SJSA1 (cell line): ENCODE results near the gene MIER2. TPM values are rescaled to one million over a fixed set of nuclear protein-coding genes. Genes with fewer than 3 reads are reported as not detected.

Source experiments
- DNase-seq, 2 experiments: peaks; one replicate each; pipeline ENCODE4 v3.0.0-alpha.2; 2015 to 2020; ENCODE audit warnings: low spot score in 2 of 2, low read depth in 1 of 2
- H3K27ac ChIP-seq: fragments of 250-450 bp; sonication (Bioruptor Pico); 2 replicates; pipeline ENCODE4 v1.5.1; 2020; ENCODE audit warnings: mild to moderate bottlenecking, moderate library complexity
- H3K27me3 ChIP-seq: fragments of 250-450 bp; sonication (Bioruptor Pico); replicated peaks from 2 replicates; pipeline ENCODE4 v1.5.1; 2020; ENCODE audit warnings: mild to moderate bottlenecking, moderate library complexity
- H3K36me3 ChIP-seq: fragments of 250-450 bp; sonication (Bioruptor Pico); 2 replicates; pipeline ENCODE4 v1.5.1; 2020; ENCODE audit warnings: mild to moderate bottlenecking
- H3K4me1 ChIP-seq: fragments of 250-450 bp; sonication (Bioruptor Pico); replicated peaks from 2 replicates; pipeline ENCODE4 v1.6.1; 2021; ENCODE audit warnings: mild to moderate bottlenecking
- H3K4me3 ChIP-seq: fragments of 250-450 bp; sonication (Bioruptor Pico); 2 replicates; pipeline ENCODE4 v1.5.1; 2020; ENCODE audit warnings: mild to moderate bottlenecking
- H3K9me3 ChIP-seq: fragments of 250-450 bp; sonication (Bioruptor Pico); replicated peaks from 2 replicates; pipeline ENCODE4 v1.5.1; 2020; ENCODE audit warnings: mild to moderate bottlenecking
- total RNA-seq: library from RNA; depleted of rRNA; stranded (reverse); fragments of >200 nt; shearing (Covaris generic); gene quantifications from 2 replicates; pipeline ENCODE4 v1.2.3, GENCODE V29; 2014

MIER2 gene
- total RNA-seq, 1 experiment from 2014 or later, result 19.9 TPM

GRCh38 chr19:293436-294110 is 51.0 kb downstream of the MIER2 start:
- H3K4me3 ChIP-seq, result no peak overlapping the region
- no peaks in the 10 kb centered on the region for H3K36me3 ChIP-seq
- DNase-seq, result no peak
- H3K27me3 ChIP-seq, result peaks cover 29% of the 10 kb centered on the region
- H3K9me3 ChIP-seq, result 0 out of 2 replicates have a peak, but pooled peaks cover 5% of the 10 kb centered on the region
- peaks cover 12% of the 10 kb centered on the region for H3K4me1 ChIP-seq
- H3K27ac ChIP-seq, result no peak overlapping the region

GRCh38 chr19:292951-293350 is 51.6 kb downstream of the MIER2 start:
- DNase-seq, result no peak
- 0 out of 2 replicates have a peak, but pooled peaks cover 5% of the 10 kb centered on the region for H3K9me3 ChIP-seq
- peaks cover 12% of the 10 kb centered on the region for H3K4me1 ChIP-seq
- no peak overlapping the region for H3K4me3 ChIP-seq
- H3K27ac ChIP-seq, result no peak overlapping the region
- peaks cover 29% of the 10 kb centered on the region for H3K27me3 ChIP-seq
- no peaks in the 10 kb centered on the region for H3K36me3 ChIP-seq

- H3K27ac ChIP-seq, result no peak overlapping the region
- H3K9me3 ChIP-seq, result 0 out of 2 replicates have a peak, but pooled peaks cover 5% of the 10 kb centered on the region
- DNase-seq, result no peak
- peaks cover 12% of the 10 kb centered on the region for H3K4me1 ChIP-seq
- H3K4me3 ChIP-seq, result no peak overlapping the region
- no peaks in the 10 kb centered on the region for H3K36me3 ChIP-seq
- peaks cover 29% of the 10 kb centered on the region for H3K27me3 ChIP-seq
These were observed 52.2 kb downstream of the MIER2 start for GRCh38 chr19:292281-292884.

GRCh38 chr19:291561-292280 is 52.9 kb downstream of the MIER2 start:
- Histone ChIP-seq H3K36me3 (no peaks in the 10 kb centered on the region), H3K27ac (no peak overlapping the region), H3K4me3 (no peak overlapping the region), H3K9me3 (0 out of 2 replicates have a peak, but pooled peaks cover 5% of the 10 kb centered on the region), H3K27me3 (peaks cover 29% of the 10 kb centered on the region), H3K4me1 (peaks cover 12% of the 10 kb centered on the region)
- DNase-seq, result no peak

GRCh38 chr19:291006-291521 is 53.5 kb downstream of the MIER2 start, which contains the start of gene PLPP2:
TSS of gene PLPP2 (minus strand) at chr19:291403. CDS start at chr19:291336, 67 bp downstream.
- Histone ChIP-seq H3K9me3 (0 out of 2 replicates have a peak, but pooled peaks cover 5% of the 10 kb centered on the region), H3K27me3 (peaks cover 29% of the 10 kb centered on the region), H3K4me3 (peak within 1 kb of the TSS; percentile 44), H3K4me1 (peaks cover 12% of the 10 kb centered on the region), H3K27ac (peak within 1 kb of the TSS; percentile 15; the same call in 1 of the 2 replicates), H3K36me3 (no peaks in the 10 kb centered on the region)
- DNase-seq, result no peak

- peak in 1 of 2 experiments; percentile 41 for DNase-seq
- H3K27ac ChIP-seq, result peak overlapping the region; percentile 15; the same call in 1 of the 2 replicates
- no peaks in the 10 kb centered on the region for H3K36me3 ChIP-seq
- H3K4me3 ChIP-seq, result peak overlapping the region; percentile 44
- H3K27me3 ChIP-seq, result peaks cover 29% of the 10 kb centered on the region
- H3K9me3 ChIP-seq, result 0 out of 2 replicates have a peak, but pooled peaks cover 5% of the 10 kb centered on the region
- peaks cover 12% of the 10 kb centered on the region for H3K4me1 ChIP-seq
These were observed 54.1 kb downstream of the MIER2 start for GRCh38 chr19:290372-291005.

GRCh38 chr19:289651-290371 is 54.8 kb downstream of the MIER2 start:
- peak in 1 of 2 experiments; percentile 21 for DNase-seq
- no peak overlapping the region for H3K27ac ChIP-seq
- peaks cover 12% of the 10 kb centered on the region for H3K4me1 ChIP-seq
- H3K27me3 ChIP-seq, result peaks cover 29% of the 10 kb centered on the region
- H3K9me3 ChIP-seq, result 0 out of 2 replicates have a peak, but pooled peaks cover 5% of the 10 kb centered on the region
- no peak overlapping the region for H3K4me3 ChIP-seq
- H3K36me3 ChIP-seq, result no peaks in the 10 kb centered on the region

GRCh38 chr19:288911-289310 is 55.7 kb downstream of the MIER2 start:
- Histone ChIP-seq H3K9me3 (0 out of 2 replicates have a peak, but pooled peaks cover 5% of the 10 kb centered on the region), H3K4me1 (peaks cover 12% of the 10 kb centered on the region), H3K27ac (no peak overlapping the region), H3K4me3 (no peak overlapping the region), H3K36me3 (no peaks in the 10 kb centered on the region), H3K27me3 (peaks cover 24% of the 10 kb centered on the region)
- no peak for DNase-seq

GRCh38 chr19:287381-287871 is 57.2 kb downstream of the MIER2 start:
- no peak for DNase-seq
- Histone ChIP-seq H3K36me3 (no peaks in the 10 kb centered on the region), H3K27me3 (peaks cover 21% of the 10 kb centered on the region), H3K4me1 (peaks cover 12% of the 10 kb centered on the region), H3K9me3 (0 out of 2 replicates have a peak, but pooled peaks cover 5% of the 10 kb centered on the region), H3K27ac (no peak overlapping the region), H3K4me3 (no peak overlapping the region)

- no peak overlapping the region for H3K27ac ChIP-seq
- no peaks in the 10 kb centered on the region for H3K4me1 ChIP-seq
- H3K27me3 ChIP-seq, result no peaks in the 10 kb centered on the region
- no peaks in the 10 kb centered on the region for H3K9me3 ChIP-seq
- H3K36me3 ChIP-seq, result no peaks in the 10 kb centered on the region
- DNase-seq, result no peak
- no peak overlapping the region for H3K4me3 ChIP-seq
These were observed 61.2 kb downstream of the MIER2 start for GRCh38 chr19:283395-283794.

GRCh38 chr19:282501-282900 is 62.1 kb downstream of the MIER2 start:
- no peaks in the 10 kb centered on the region for H3K4me1 ChIP-seq
- DNase-seq, result no peak
- no peak overlapping the region for H3K27ac ChIP-seq
- H3K27me3 ChIP-seq, result no peaks in the 10 kb centered on the region
- H3K36me3 ChIP-seq, result no peaks in the 10 kb centered on the region
- H3K9me3 ChIP-seq, result no peaks in the 10 kb centered on the region
- no peak overlapping the region for H3K4me3 ChIP-seq

- no peak overlapping the region for H3K27ac ChIP-seq
- H3K4me1 ChIP-seq, result no peaks in the 10 kb centered on the region
- no peak for DNase-seq
- H3K36me3 ChIP-seq, result no peaks in the 10 kb centered on the region
- H3K9me3 ChIP-seq, result no peaks in the 10 kb centered on the region
- no peak overlapping the region for H3K4me3 ChIP-seq
- no peaks in the 10 kb centered on the region for H3K27me3 ChIP-seq
These were observed 62.6 kb downstream of the MIER2 start for GRCh38 chr19:281992-282391.
